Hematopoietic multipotent progenitor cell treated with erythropoietin and hydrocortisone succinate and interleukin-3 and kit ligand, for 15 days (in vitro differentiated cells): ENCODE measurements around the gene DVL3.

Experiments
- DNase-seq: peaks from one replicate; pipeline ENCODE4 v3.0.0-alpha.2; 2015; ENCODE audit warnings: low spot score

Gene DVL3

GRCh38 chr3:184211297-184211696 is 56.1 kb downstream of the DVL3 start:
- DNase-seq, result no peak

- DNase-seq, result no peak
These were observed 56.5 kb downstream of the DVL3 start for GRCh38 chr3:184211718-184212117.

GRCh38 chr3:184218814-184219213 is 63.6 kb downstream of the DVL3 start:
- DNase-seq, result no peak

- no peak for DNase-seq
These were observed 67.3 kb downstream of the DVL3 start for GRCh38 chr3:184222521-184222920.
